OCI-M1 (cell line): Measurements from ENCODE around the gene CDH23.

Experiments used
- DNase-seq: peaks from one replicate; lab custom pipeline; 2025; lab: John Stamatoyannopoulos, UW

Gene CDH23

DNA sequence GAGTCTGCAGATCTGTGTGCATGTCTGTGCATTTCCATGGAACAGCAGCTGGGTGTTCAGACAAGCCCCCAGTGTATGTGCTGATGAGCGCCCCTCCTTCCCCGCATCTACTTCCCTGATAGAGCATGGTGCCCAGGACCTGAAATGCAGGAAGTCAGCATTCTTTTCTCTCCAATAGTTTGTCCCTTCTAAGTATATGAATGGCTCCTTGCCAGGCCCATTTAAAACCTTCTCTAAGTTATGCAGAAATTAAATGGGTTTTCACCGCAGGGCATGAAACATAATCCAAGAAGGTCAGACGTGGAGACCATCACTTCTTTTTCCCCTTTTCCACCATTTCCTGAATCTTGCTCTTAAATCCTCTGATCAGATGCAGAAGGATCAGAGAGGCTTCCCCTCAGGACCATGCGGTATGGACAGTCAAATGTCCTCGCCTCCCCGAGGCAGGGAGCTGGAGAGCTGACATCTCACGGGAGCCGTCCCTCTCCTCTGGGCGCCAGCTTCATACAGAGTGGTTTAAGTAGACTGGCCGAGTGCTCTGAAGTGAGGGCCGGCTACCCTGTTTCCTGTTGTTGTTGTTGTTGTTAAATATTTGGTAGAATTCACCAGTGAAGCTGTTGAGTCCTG is 167.6 kb downstream of the CDH23 start:
- no peak for DNase-seq

DNA sequence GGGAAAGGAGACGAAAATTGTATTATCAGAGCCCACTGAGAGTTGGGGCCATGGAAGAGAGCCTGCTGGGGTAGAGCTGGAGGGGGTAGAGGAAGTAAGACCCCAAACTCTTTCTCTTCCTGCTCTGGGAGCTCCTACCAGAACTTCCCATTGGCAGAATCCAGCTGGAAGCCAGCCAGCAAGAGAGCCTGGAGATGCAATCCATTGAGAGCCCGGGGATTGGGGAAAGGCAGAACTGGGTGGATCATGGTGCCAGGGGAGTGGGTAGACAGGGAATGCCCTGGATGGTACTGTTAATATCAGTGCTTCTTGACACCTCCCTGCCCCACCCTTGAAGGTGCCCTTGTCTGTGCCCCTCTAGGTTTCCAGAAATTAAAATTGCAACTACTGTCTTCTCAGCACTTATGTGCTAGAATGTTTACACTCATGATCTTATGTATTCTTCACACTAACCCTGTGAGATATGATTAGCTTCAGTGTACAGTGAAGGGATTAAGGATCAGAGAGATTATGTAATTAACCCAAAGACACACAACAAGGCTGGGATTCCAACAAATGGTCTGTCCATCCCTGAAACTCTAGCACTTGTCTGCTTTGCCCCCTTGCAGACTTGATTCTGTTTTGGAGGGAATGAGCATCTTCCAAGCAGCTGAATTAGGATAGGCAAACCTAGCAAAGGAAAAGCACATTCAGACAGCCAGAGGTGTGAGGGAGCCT is 168.7 kb downstream of the CDH23 start:
- no peak for DNase-seq

DNA sequence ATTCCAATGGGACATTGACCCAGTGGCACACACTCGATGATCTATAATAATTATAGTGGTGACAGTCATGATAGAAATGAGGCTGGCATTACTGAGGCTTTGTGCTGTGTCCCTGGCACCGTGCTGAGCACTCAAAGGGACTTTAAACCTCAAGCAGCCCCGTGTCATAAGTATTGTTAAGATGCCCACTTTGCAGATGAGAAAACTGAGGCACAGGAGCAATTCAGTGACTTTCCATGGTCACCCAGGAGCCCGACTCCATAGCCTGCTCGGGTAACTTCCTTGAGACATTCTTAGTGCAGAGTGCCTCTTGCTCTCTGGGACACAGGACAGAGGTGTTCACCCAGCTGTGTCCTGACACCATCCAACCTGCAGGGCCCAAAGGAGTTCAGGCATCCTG is 170.3 kb downstream of the CDH23 start:
- DNase-seq, result no peak

DNA sequence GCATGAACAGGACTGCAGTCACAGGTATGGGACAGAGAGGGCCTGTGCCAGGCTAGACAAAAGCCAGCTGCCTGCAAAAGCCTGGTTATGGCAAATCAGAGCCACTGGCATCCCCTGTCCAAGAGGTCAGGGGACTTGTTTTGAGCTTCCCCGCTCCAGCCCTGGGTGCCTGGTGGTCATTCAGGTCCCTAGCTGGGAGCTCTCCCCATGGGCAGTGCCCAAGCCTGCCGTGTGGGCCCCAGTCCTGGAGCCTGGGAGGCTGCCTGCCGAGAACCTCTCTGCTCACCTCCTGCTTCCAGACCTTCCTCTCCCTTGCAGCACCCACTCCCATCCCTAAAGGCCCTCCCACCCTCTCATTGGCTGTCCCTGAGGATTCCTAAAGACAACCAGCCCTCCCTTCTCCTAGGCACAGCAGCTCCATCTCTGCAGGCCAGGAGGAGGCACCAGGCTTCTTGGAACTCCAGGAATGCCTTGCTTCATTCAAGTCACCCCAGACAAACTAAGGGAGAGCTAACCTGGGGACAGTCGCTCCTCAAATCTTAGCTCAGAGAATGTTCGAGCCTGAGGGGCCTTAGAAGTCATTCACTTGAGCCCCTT is 172.3 kb downstream of the CDH23 start:
- no peak for DNase-seq

DNA sequence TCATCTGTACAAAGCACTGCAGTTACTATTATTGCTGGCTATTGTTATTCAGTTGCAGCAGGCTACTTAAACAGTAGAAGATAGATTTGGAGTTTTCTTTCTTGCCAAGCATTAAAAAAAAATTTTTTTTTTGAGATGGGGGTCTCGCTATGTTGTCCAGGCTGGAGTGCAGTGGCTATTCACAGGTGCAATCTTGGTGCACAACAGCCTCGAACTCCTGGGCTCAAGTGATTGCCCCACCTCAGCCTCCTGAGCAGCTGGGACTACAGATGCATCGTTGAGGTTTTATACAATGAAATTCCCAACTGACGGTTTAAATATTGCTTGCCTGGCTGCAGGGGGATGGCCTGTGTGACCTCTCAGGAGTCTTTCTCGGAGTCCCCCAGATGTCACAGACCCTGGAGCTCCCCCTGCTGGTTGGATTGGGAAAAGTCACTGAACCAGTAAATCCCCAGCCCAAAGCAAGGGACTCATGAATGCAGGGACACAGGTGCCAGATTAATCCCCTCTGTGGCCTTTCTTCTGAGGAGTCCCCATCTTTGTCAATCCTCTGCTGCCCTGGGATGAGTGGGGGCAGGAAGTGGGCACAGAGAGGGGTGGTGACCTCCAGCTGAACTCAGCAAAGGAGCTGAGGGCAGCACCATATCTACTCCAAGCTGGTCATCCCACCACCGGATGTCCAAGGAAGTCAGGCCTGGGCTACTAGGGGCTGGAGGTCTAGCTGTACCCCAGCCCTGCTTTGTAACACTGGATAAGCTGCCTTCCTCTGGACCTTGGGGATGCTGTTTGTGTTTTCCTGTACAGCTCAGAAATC is 173.3 kb downstream of the CDH23 start:
- DNase-seq, result peak; percentile 83

DNA sequence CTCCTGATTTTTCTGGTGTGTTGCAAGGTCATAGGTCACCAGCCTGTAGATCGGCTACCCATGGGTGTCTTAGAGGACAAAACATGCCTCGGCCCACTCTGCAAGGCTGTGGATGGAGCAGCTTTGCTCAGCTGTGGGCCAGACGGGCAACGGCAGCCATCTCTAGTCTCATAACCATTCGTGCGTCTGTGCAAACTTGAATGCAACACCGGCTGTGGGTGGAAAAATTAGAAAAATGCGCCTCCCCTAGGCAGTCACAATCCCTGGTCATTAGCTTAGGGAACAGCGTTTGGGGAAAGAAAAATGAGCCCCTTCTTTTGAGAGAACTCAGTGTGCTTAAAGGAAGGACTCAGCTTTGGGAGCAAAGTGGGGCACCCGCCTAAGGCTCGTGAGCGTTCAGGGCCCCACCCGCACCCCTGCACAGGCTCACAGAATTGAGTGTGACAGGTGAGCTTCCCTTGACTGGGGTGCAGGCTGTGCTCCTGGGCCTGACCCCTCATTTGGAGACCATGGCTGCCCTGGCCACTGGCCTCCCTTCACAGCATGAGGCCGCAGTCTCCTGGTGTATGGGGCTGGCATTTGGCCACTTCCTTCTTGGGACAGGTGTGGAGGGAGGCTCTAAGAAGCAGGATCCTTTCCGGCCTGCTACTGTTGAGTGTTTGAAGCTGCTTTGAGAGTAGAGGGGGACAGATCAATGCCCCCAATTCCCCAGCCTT is 174.9 kb downstream of the CDH23 start:
- no peak for DNase-seq

DNA sequence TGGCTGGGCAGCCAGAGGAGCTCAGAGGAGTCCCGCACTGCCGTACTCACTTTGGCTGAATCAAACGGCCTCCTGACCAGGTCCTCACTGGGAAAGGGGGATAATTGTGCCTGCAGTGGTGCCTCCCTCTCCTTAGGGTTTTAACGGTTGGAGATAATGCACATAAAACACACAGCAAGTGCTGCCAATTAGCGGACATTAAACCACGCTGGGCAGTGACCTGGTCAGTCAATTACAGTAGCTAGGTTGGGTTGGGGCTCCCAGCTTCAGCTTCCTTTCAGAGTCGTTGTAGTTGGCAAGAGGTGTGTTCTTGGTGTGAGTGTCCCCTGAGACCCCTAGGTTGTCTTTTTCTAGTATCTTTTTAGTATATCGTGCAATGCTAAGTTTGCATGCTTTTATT is 176.2 kb downstream of the CDH23 start:
- no peak for DNase-seq

DNA sequence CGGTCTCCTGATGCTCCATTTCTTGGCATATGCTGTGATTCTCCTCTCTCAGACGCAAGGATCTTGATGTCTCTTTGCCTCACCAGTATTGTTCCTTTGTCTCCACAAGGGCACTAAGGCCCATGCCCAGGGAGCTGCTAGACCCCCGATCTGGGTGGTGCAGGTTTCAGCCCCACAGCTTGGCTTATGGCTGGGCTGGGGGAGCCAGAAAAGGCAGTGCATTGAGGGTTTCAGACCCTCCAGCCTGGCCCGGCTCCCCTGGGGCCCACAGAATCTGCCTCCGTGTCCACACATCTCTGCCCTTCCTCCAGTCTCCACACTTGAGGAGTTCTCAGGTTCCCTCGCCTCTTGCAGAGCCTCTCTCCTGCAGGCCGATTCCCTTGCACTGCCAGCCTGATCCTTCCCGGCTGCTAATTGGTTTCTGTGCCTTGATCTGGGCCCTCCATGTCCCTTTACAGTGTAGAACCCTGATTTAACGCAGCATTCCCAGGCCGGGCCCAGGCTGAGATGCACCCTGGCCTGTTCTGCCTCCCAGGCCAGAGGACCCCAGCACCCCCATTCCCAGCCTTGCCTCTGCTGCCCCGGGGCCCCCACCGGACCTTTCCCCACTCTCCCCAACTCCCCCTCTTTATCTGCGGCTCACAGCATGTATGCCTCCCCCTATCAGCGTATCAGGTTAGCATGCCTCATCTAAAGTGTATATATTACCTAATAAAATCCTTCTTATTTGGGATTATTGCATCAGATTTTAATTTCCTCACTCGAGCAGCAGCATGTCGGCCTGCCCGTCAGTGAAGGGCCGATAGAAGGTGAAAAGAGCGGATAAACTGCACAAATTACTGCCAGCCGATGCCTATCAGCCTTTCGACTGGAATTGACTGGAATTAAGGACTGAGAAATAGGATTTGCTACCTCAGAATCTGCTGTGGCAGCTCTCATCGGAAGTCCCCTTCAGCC is 177.1 kb downstream of the CDH23 start:
- DNase-seq, result no peak

DNA sequence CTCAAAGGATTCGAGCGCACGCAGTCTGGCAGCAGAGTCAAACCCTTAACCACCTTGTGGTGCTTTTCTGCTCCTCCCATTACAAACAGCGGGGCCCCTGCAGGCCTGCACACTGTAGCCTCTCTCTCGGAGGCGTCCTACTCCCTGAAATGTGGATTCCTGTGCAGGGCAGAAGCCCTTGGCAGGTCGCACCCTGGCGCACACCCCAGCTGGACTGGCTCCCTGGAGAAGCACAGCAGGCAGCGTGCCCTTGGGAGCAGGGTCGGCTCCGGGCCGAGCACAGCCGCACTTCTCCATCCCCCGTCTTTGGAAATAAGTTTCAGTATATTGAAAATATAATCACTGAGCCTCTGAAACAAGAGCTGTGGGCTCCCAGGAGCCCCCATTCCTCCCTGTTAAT is 178.7 kb downstream of the CDH23 start:
- DNase-seq, result no peak

DNA sequence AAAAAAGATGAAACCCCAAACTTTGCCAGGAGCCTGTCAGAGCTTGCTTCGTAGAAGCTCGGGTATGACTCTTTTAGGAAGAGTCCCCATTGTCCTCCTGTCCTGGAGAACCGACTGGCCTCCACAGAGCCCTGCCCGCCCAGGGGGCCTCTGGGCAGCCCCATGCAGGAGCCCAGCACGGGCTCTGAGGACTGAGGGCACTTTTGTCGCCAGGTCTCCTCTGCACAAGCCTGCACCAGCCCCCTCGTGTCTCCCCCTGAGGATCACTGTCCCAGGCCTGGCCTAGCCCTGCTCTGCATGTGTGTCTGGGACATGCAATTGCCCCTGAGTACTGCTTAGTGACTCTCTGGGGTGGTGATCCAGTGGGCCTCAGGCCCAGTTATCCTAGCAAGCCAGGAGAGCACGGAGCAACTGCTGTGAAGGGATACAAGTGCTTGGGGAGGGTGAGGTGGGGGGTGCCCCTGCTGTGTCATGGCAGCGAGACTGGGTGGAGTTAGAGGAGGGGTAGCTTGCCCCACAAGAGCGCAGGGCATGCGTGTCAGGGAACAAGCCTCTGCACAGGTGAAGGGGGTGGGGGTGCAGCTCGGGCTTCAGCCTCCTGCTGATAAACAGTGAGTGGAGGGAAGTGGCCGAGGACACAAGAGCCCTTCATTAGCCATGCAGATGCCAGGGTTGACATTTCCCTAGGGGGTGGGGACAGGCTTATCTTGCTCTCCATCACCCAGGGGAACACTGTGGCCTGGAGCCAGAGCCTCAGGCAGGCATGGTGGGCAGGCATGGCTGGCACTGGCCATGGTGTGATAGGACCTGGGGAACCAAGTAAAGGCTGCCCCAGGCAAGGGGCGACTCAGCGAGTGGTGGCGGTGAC is 179.4 kb downstream of the CDH23 start:
- no peak for DNase-seq

DNA sequence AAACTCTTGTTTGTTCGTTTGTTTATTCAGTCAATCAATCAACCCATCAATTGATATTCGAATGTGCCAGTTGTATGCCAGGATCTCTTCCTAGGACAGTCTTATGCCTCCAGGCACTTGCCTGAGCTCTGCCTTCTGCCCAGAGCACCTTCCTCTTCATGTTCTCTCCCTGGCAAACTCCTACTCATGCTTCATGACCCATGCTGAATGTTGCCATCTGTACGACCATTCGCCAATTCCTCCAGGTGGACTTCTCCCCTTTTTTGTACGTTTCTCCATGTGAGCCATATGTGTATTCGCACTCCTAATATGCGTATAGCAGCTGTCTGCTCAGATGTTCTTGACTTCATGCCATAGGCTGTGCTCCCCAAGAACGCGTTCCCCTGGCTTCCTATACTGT is 180.1 kb downstream of the CDH23 start:
- DNase-seq, result no peak

DNA sequence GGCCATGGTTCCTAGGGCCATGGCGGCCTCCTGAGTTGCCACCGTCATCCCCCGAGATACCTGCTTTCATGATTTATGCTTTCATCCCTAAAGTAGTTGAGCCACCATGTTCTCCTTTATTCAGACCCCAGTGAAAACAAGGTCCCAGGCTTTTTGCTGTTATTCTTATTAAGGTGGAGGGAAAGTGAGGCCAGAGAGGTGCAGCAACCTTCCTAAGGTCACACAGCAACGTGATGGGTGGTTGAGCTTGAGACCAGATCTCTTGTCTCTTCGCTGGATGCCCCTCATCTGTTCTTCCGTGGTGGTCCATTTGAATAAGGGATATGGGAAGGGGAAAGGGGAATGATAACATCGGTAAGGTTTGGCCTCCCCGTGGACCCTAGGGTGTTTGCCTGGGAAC is 180.6 kb downstream of the CDH23 start:
- DNase-seq, result no peak

DNA sequence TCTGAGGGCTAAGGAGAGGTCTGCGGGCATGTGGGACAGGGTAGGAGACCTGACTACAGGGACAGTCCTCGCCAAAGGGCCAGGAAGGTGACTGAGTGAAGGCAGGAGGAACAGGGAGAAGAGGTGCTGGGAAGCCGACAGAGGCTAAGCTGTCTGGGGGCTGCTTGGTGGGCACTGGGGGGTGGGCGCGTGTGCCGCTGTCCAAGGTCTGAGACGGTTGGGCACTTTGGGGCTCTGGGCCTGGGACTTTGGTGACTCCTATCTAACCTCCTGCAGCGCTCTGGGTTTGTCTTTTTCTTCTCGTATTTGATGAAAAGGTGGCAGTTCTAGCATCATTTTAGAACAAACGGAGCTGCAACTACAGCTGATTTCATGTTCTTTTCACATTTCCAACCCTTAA is 181.3 kb downstream of the CDH23 start:
- no peak for DNase-seq

DNA sequence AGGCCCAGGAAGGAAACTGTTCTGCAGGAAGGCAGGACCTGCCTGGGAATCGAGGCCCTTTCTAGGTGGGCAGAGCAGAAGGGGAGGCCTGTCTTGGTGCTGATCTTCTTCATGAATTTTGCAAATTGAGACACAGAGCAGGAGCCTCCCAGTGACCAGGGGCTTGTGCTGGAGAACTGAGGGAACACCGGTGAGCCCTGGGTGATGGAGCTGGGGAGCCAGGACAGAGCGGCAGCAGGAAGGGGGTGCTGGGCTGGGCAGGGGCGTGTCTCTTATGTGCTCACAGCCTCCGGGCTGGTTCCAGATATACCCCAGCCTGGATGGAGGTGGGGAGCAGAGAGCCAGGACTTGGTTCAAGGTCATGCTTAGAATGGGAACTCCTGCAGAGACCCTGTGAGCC is 182.9 kb downstream of the CDH23 start:
- no peak for DNase-seq

DNA sequence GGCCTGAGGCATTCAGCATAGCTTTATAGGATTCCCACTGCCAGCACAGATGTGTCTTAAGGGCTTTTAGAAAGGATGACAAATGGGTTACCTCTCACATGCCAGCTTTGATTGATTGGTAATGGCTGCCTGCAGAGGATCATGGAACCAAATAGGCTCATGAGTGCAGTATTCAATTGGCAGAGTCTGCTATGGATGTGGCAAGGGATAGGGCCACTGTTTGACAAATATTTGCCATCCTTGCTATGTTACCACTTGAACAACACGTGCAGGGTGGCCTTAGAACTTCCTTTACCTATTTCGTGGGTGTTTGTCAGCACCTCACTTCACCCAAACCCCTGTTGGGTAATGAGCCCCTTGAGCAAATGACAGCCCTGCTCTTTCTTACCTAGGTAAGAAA is 183.7 kb downstream of the CDH23 start:
- no peak for DNase-seq

DNA sequence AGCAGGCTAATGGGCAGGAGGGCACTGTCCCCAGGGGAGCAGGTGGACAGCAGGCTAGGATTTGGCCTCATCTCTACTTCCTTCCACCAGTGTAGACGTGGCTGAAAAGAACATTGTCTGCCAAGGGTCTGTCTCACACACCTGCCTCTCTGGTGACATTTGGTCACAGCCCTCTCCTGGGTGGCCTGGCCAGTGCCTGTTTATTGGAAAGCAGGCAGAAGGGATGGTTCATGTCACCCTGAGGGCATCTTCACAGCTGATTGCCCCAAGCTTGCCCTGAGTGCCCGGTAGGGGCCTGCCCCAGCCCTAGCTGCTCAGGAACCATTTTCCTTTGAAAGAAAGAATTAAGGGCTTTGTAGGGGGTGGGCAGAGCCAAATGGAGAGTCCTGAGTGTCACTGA is 184.2 kb downstream of the CDH23 start:
- no peak for DNase-seq

DNA sequence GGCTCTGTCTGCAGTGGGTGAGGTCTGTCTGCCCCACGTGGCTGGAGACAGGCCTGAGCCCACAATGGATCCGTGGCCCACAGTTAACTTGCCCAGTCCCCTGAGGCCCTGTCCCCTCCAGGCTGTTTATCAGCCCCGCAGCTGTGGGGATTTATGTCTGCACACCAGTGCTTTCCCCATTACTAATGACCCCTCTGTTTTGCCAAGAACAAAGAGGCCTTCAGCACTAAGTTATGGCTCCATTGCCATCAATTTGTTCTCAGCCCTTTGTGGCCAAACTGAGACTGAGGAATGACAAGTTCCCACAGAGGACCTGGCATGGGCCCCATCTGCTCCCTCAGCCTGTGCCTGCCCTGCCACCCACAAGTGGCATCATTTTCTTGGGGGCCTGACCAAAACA is 184.7 kb downstream of the CDH23 start:
- DNase-seq, result no peak

DNA sequence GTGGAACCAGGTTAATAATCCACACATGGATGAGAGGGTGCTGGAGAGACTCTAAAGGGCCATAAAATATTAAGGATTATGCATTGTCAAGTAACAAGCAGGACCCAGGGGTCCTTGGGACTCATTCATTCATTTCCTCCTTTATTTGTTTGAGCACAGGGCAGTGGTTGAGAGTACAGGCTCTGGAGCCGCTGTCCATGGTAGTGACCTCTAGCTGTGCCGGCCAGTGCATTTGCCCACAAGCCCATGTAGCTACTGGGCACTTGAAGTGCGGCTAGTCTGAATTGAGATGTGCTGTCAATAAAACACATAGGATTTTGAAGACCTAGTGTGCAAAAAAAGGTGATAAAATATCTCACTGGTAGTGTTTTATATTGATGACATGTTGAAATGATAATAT is 185.3 kb downstream of the CDH23 start:
- DNase-seq, result peak; percentile 58

DNA sequence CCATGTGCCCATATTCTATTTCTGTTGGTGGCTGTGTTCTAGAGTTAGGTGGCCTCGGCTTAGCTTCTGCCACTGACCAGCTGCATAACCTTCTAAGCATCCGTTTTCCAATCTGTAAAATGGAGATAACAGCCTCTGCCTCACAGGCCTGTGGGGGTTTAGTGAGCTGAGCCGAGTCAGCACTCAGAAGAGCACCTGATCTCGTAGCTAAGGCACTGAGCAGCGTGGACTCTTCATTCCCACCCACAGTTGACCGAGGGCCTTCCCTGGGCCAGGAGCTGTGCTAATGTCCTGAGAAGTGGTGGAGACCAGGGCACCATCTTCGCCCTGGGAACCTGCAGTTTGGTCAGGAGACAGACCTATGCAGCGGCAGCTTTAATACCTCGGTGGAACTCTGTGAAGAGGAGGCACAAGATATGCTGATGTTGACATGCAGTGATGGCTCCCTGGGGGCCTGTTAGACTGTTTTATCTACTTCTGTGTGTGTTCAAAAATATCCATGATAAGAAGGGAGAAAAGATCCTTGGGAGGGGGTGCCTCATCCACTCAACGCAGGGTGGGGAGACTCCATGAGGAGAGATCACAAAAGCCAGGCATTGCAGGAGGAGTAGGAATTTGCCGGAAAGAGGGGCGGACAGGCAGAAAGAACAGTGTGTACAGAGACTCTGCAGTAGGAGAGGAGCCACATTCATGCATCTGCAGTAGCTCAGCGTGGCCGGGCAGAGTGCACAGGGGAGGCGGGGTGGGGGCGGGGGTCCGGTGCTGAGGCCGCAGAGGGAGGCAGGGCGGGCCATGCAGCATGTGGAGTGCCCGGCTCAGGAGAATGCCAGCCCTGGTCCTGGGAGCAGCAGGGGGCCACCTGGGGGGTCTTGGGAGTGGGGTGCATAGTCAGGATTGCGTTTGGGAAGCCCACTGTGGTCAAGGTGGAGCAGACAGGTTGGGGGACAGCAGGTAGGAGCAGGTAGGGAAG is 186.1 kb downstream of the CDH23 start:
- DNase-seq, result peak; percentile 11
